Activated CD4-positive, CD25-positive, alpha-beta regulatory T cell treated with anti-CD3 and anti-CD28 coated beads, Interleukin-2, amount 50 U/mL, for 24 hours (primary cell): ENCODE data around the gene BAIAP2L2.

Experiments
- ATAC-seq, 2 donors: fragments of 150-1000 bp; cut with Tn5 transposase; one replicate each; pipeline ENCODE4 v1.10.0; 2021; ENCODE audit warnings: mild to moderate bottlenecking in 1 of 2, moderate library complexity in 1 of 2

BAIAP2L2 gene

GRCh38 chr22:38036392-38037062 lies 74.0 kb downstream of the BAIAP2L2 start:
- ATAC-seq, result no peak

GRCh38 chr22:38035530-38035885 lies 75.0 kb downstream of the BAIAP2L2 start:
- ATAC-seq, result no peak
